SU-DHL-6 (cell line): ENCODE data around the gene GOLGA8A.

Source experiments
- H2AFZ ChIP-seq: fragments of 200-600 bp; sonication (generic); 2 replicates; pipeline ENCODE4 v1.6.1; 2014; ENCODE audit warnings: low read depth, mild to moderate bottlenecking, moderate library complexity, mixed read lengths, antibody characterized with exemption, low read length; ENCODE audit not compliant: severe bottlenecking
- H3F3A ChIP-seq: fragments of 200-600 bp; shearing (Covaris generic); 2 replicates; pipeline ENCODE4 v1.6.0; 2016; ENCODE audit warnings: antibody characterized with exemption, mild to moderate bottlenecking; ENCODE audit not compliant: insufficient read depth
- H3K27ac ChIP-seq: fragments of 200-600 bp; sonication (generic); 2 replicates; pipeline ENCODE4 v1.5.1; 2016; ENCODE audit warnings: low read depth, mild to moderate bottlenecking, low read length, moderate library complexity, mixed read lengths
- H3K27me3 ChIP-seq: fragments of 200-600 bp; sonication (generic), shearing (Covaris generic); 2 replicates; pipeline ENCODE4 v1.6.0; 2014; ENCODE audit warnings: mild to moderate bottlenecking, low read length
- H3K36me3 ChIP-seq: fragments of 200-600 bp; sonication (generic); 2 replicates; pipeline ENCODE4 v1.6.1; 2014; ENCODE audit warnings: mild to moderate bottlenecking, low read length, mixed read lengths
- H3K4me2 ChIP-seq: fragments of 300-600, 200-600 bp; shearing (Covaris generic), sonication (generic); 2 replicates; pipeline ENCODE4 v1.6.0; 2014; ENCODE audit warnings: low read length, low read depth, mild to moderate bottlenecking; ENCODE audit not compliant: poor library complexity, severe bottlenecking
- H3K4me3 ChIP-seq: fragments of 200-600 bp; sonication (generic); 2 replicates; pipeline ENCODE4 v1.5.1; 2014; ENCODE audit warnings: antibody characterized with exemption, low read length, mild to moderate bottlenecking, mixed read lengths; ENCODE audit not compliant: insufficient read depth, poor library complexity, severe bottlenecking
- H3K79me2 ChIP-seq: fragments of 200-600 bp; sonication (generic); 2 replicates; pipeline ENCODE4 v1.6.1; 2014; ENCODE audit warnings: mild to moderate bottlenecking, low read length, moderate library complexity; ENCODE audit not compliant: insufficient read depth
- H3K9ac ChIP-seq: fragments of 200-600 bp; sonication (generic); 2 replicates; pipeline ENCODE4 v1.7.0; 2014; ENCODE audit warnings: mild to moderate bottlenecking, low read length
- H3K9me2 ChIP-seq: fragments of 200-600 bp; sonication (generic); replicated peaks from 2 replicates; pipeline ENCODE4 v1.6.1; 2014; ENCODE audit warnings: low read length; ENCODE audit not compliant: insufficient read depth
- H3K9me3 ChIP-seq: fragments of 200-600 bp; sonication (generic); 2 replicates; pipeline ENCODE4 v1.6.1; 2014; ENCODE audit warnings: low read length, mixed read lengths; ENCODE audit not compliant: insufficient read depth
- H4K20me1 ChIP-seq: fragments of 200-600 bp; sonication (generic); 2 replicates; pipeline ENCODE4 v1.6.1; 2014; ENCODE audit warnings: low read depth, mild to moderate bottlenecking, antibody characterized with exemption, low read length, moderate library complexity, mixed read lengths
- CTCF ChIP-seq: fragments of 200-600 bp; sonication (generic); IDR thresholded peaks from one replicate; pipeline ENCODE4 v1.5.1; 2017; ENCODE audit warnings: antibody characterized with exemption, mild to moderate bottlenecking, low read length, moderate library complexity; ENCODE audit not compliant: insufficient read depth, poor library complexity, severe bottlenecking
- EZH2phosphoT487 ChIP-seq: fragments of 200-600 bp; sonication (generic), shearing (Covaris generic); conservative IDR thresholded peaks from 2 replicates; pipeline ENCODE4 v1.6.1; 2018; ENCODE audit warnings: mild to moderate bottlenecking, antibody characterized with exemption, low read length, moderate library complexity, mixed read lengths

Gene GOLGA8A

GRCh38 chr15:34461730-34462129 is 24.1 kb upstream of the GOLGA8A start:
- H3K9me3 ChIP-seq = no peaks in the 10 kb centered on the region
- no peaks in the 10 kb centered on the region for H3F3A ChIP-seq
- H4K20me1 ChIP-seq = no peaks in the 10 kb centered on the region
- H3K79me2 ChIP-seq = no peaks in the 10 kb centered on the region
- H3K9ac ChIP-seq = no peak overlapping the region
- H3K9me2 ChIP-seq = no peaks in the 10 kb centered on the region
- no peaks in the 10 kb centered on the region for H3K36me3 ChIP-seq
- no peak overlapping the region for H2AFZ ChIP-seq
- TF ChIP-seq EZH2phosphoT487 = no peak
- TF ChIP-seq CTCF = no peak
- H3K4me3 ChIP-seq = no peak overlapping the region
- H3K27ac ChIP-seq = no peak overlapping the region
- H3K27me3 ChIP-seq = no peaks in the 10 kb centered on the region
- H3K4me2 ChIP-seq = no peak overlapping the region

GRCh38 chr15:34460451-34460850 is 22.8 kb upstream of the GOLGA8A start:
- no peaks in the 10 kb centered on the region for H4K20me1 ChIP-seq
- no peaks in the 10 kb centered on the region for H3K36me3 ChIP-seq
- H3K9me2 ChIP-seq = no peaks in the 10 kb centered on the region
- TF ChIP-seq EZH2phosphoT487 (no peak), CTCF (no peak)
- no peaks in the 10 kb centered on the region for H3K79me2 ChIP-seq
- H3K27ac ChIP-seq = no peak overlapping the region
- no peaks in the 10 kb centered on the region for H3K27me3 ChIP-seq
- no peak overlapping the region for H2AFZ ChIP-seq
- H3K4me2 ChIP-seq = no peak overlapping the region
- no peak overlapping the region for H3K4me3 ChIP-seq
- no peaks in the 10 kb centered on the region for H3F3A ChIP-seq
- no peak overlapping the region for H3K9ac ChIP-seq
- no peaks in the 10 kb centered on the region for H3K9me3 ChIP-seq

- no peaks in the 10 kb centered on the region for H4K20me1 ChIP-seq
- no peak for TF ChIP-seq CTCF
- TF ChIP-seq EZH2phosphoT487 = no peak
- H3K27ac ChIP-seq = no peak overlapping the region
- no peak overlapping the region for H3K4me2 ChIP-seq
- H3K9me3 ChIP-seq = no peaks in the 10 kb centered on the region
- H3K27me3 ChIP-seq = no peaks in the 10 kb centered on the region
- no peak overlapping the region for H2AFZ ChIP-seq
- H3K4me3 ChIP-seq = no peak overlapping the region
- no peaks in the 10 kb centered on the region for H3K9me2 ChIP-seq
- H3K79me2 ChIP-seq = no peaks in the 10 kb centered on the region
- no peak overlapping the region for H3K9ac ChIP-seq
- no peaks in the 10 kb centered on the region for H3K36me3 ChIP-seq
- H3F3A ChIP-seq = no peaks in the 10 kb centered on the region
Measured at GRCh38 chr15:34456658-34457057, 19.1 kb upstream of the GOLGA8A start.
